Liver (tissue), 9 donors: ENCODE data around the gene GUK1. TPM values are rescaled to one million over a fixed set of nuclear protein-coding genes. Genes with fewer than 3 reads are reported as not detected.

ENCODE experiments used
- DNase-seq: peaks from one replicate; pipeline ENCODE4 v3.0.0-alpha.2; 2017; ENCODE audit warnings: low spot score
- H3K27ac ChIP-seq, 2 donors: one replicate each; pipeline ENCODE4 v1.7.0; 2013; ENCODE audit warnings: inconsistent platforms in 2 of 2, low read length in 2 of 2, control low read depth in 1 of 2, low read depth in 1 of 2, mild to moderate bottlenecking in 1 of 2
- H3K27me3 ChIP-seq, 4 donors: one replicate each; pipeline versions ENCODE4 v1.6.1 to v1.7.0; 2013; ENCODE audit warnings: low read length in 3 of 4, inconsistent platforms in 1 of 4, mild to moderate bottlenecking in 1 of 4, moderate library complexity in 1 of 4; ENCODE audit not compliant: control insufficient read depth in 4 of 4, insufficient read depth in 4 of 4
- H3K36me3 ChIP-seq, 4 donors: one replicate each; pipeline versions ENCODE4 v1.6.1 to v1.7.0; 2013; ENCODE audit warnings: low read length in 3 of 4, mild to moderate bottlenecking in 3 of 4, low read depth in 1 of 4, moderate library complexity in 1 of 4; ENCODE audit not compliant: control insufficient read depth in 4 of 4, insufficient read depth in 3 of 4
- H3K4me1 ChIP-seq, 4 donors: one replicate each; pipeline versions ENCODE4 v1.6.1 to v1.7.0; 2013; ENCODE audit warnings: low read length in 3 of 4, mild to moderate bottlenecking in 3 of 4, moderate library complexity in 1 of 4; ENCODE audit not compliant: control insufficient read depth in 4 of 4, insufficient read depth in 4 of 4
- H3K4me3 ChIP-seq, 3 donors: one replicate each; pipeline versions ENCODE4 v1.6.1 to v1.7.0; 2013; ENCODE audit warnings: low read length in 3 of 3, control low read depth in 1 of 3, low read depth in 1 of 3, mild to moderate bottlenecking in 1 of 3
- H3K9ac ChIP-seq, 2 donors: one replicate each; pipeline ENCODE4 v1.7.0; 2013; ENCODE audit warnings: low read length in 2 of 2, mild to moderate bottlenecking in 2 of 2, moderate library complexity in 2 of 2, control low read depth in 1 of 2, low read depth in 1 of 2
- H3K9me3 ChIP-seq, 4 donors: one replicate each; pipeline versions ENCODE4 v1.6.1 to v1.7.0; 2013; ENCODE audit warnings: low read length in 3 of 4; ENCODE audit not compliant: control insufficient read depth in 4 of 4
- ATF3 ChIP-seq: IDR thresholded peaks from 2 replicates; pipeline ENCODE4 v1.6.1; 2016; ENCODE audit warnings: antibody characterized with exemption
- CTCF ChIP-seq: fragments of 150-350 bp; IDR thresholded peaks from 2 replicates; pipeline ENCODE4 v1.5.1; 2017; ENCODE audit warnings: improper control_type of control experiment, low read depth, low read length; ENCODE audit not compliant: missing input control
- EGR1 ChIP-seq, 2 donors: IDR thresholded peaks; 2 replicates each; pipeline ENCODE4 v1.6.1; 2016 to 2018; ENCODE audit warnings: antibody characterized with exemption in 2 of 2, low read depth in 2 of 2
- FOXA2 ChIP-seq: IDR thresholded peaks from 2 replicates; pipeline ENCODE4 v1.6.1; 2016; ENCODE audit warnings: antibody characterized with exemption
- HNF4A ChIP-seq, 2 donors: conservative IDR thresholded peaks; 2 replicates each; pipeline ENCODE4 v1.6.1; 2016; ENCODE audit warnings: antibody characterized with exemption in 2 of 2, mild to moderate bottlenecking in 2 of 2
- HNF4G ChIP-seq: IDR thresholded peaks from 2 replicates; pipeline ENCODE4 v1.6.1; 2016; ENCODE audit warnings: antibody characterized with exemption
- JUND ChIP-seq, 2 donors: IDR thresholded peaks; 2 replicates each; pipeline ENCODE4 v1.6.1; 2016; ENCODE audit warnings: antibody characterized with exemption in 2 of 2
- MAX ChIP-seq: IDR thresholded peaks from 2 replicates; pipeline ENCODE4 v1.6.1; 2016; ENCODE audit warnings: antibody characterized with exemption
- NR2F2 ChIP-seq: IDR thresholded peaks from 2 replicates; pipeline ENCODE4 v1.6.1; 2016; ENCODE audit warnings: antibody characterized with exemption
- REST ChIP-seq: IDR thresholded peaks from 2 replicates; pipeline ENCODE4 v1.6.1; 2016; ENCODE audit warnings: antibody characterized with exemption, mild to moderate bottlenecking
- SP1 ChIP-seq: IDR thresholded peaks from 2 replicates; pipeline ENCODE4 v1.6.1; 2018; ENCODE audit warnings: antibody characterized with exemption, mild to moderate bottlenecking
- YY1 ChIP-seq: IDR thresholded peaks from 2 replicates; pipeline ENCODE4 v1.6.1; 2016; ENCODE audit warnings: antibody characterized with exemption, mild to moderate bottlenecking
- ZBTB33 ChIP-seq: IDR thresholded peaks from 2 replicates; pipeline ENCODE4 v1.6.1; 2016; ENCODE audit warnings: antibody characterized with exemption
- WGBS: extraction: QIAGEN DNeasy Blood & Tissue Kit; methylation state at CpG from one replicate; pipeline ENCODE4 v1.1.7; 2013; 5-methylcytosine and 5-hydroxymethylcytosine counted together
- polyA plus RNA-seq, 2 donors: library from polyadenylated mRNA; stranded (reverse) in 1 of 2; unstranded in 1 of 2; fragments of 200-250 nt in 1 of 2; fragments of >200 nt in 1 of 2; fragmentation: Nextera tagmentation in 1 of 2; extraction: Ambion mirVana in 1 of 2; gene quantifications; one replicate each; pipeline versions ENCODE4 v1.2.1 to v1.2.3, GENCODE V29; 2013 to 2015
- total RNA-seq, 2 donors: library from RNA; depleted of rRNA; stranded (reverse); fragments of >200 nt; gene quantifications; one replicate each; pipeline ENCODE4 v1.2.3, GENCODE V29; 2014
- donor health status: healthy.
- donor health status: healthy.
- donor health status: healthy.
- donor health status: healthy.
- donor health status: healthy.

Gene GUK1
- total and polyA plus RNA-seq, 4 donors, result 147 to 251 (median 216) TPM

- no peak for DNase-seq
- 76% methylated on average over 17 of the region's 17 CpGs for WGBS
Measured at GRCh38 chr1:228149406-228150119, 9.5 kb downstream of the GUK1 start, which contains the start of gene GJC2. Gene GJC2 (plus strand): TSS chr1:228149930. CDS start chr1:228157759, 7,829 bp downstream.

More at GRCh38 chr1:228149406-228150119, 9.5 kb downstream of the GUK1 start, which contains the start of gene GJC2:
- Histone ChIP-seq H3K27ac (peak within 1 kb of the TSS; percentile 34 to 64), H3K27me3 (no peaks in the 10 kb centered on the region), H3K36me3 (peaks cover 0 to 24% (median 10%) of the 10 kb centered on the region in 4 donors), H3K9me3 (no peaks in the 10 kb centered on the region), H3K9ac (no peak within 1 kb of the TSS), H3K4me1 (peaks cover 0 to 2% (median 0%) of the 10 kb centered on the region in 4 donors), H3K4me3 (no peak within 1 kb of the TSS)
- no peak for TF ChIP-seq YY1
- no peak for TF ChIP-seq MAX
- TF ChIP-seq EGR1 (IDR thresholded peaks at IDR 0.05; ENCODE audit: low read depth in 2 of 2), result no peak
- TF ChIP-seq REST, result no peak
- TF ChIP-seq HNF4G, result no peak
- no peak for TF ChIP-seq FOXA2
- no peak for TF ChIP-seq HNF4A (conservative IDR thresholded peaks at IDR 0.05)
- no peak for TF ChIP-seq SP1
- TF ChIP-seq CTCF, result no peak
- TF ChIP-seq NR2F2, result no peak
- TF ChIP-seq ATF3, result no peak
- TF ChIP-seq JUND (IDR thresholded peaks at IDR 0.05), result no peak
- TF ChIP-seq ZBTB33, result no peak
